Stimulated activated CD4-positive, alpha-beta T cell treated with anti-CD3 and anti-CD28 coated beads, Interleukin-4, amount 100 ng/mL, for 4 hours (primary cell): ENCODE results near the gene ZNF296.
A peak's percentile ranks its signal among the peaks of the same experiment; 100 is the strongest.

Source experiments
- DNase-seq, 2 experiments: peaks; one replicate each; pipeline ENCODE4 v3.0.0-alpha.2; 2020

ZNF296 gene

GRCh38 chr19:45079063-45079910 lies 3.0 kb upstream of the ZNF296 start, which contains the start of gene GEMIN7:
TSS of gene GEMIN7 (plus strand) at chr19:45079260. CDS start at chr19:45090115, 10,855 bp downstream.
- DNase-seq = peak; percentile 73 to 82

DNA sequence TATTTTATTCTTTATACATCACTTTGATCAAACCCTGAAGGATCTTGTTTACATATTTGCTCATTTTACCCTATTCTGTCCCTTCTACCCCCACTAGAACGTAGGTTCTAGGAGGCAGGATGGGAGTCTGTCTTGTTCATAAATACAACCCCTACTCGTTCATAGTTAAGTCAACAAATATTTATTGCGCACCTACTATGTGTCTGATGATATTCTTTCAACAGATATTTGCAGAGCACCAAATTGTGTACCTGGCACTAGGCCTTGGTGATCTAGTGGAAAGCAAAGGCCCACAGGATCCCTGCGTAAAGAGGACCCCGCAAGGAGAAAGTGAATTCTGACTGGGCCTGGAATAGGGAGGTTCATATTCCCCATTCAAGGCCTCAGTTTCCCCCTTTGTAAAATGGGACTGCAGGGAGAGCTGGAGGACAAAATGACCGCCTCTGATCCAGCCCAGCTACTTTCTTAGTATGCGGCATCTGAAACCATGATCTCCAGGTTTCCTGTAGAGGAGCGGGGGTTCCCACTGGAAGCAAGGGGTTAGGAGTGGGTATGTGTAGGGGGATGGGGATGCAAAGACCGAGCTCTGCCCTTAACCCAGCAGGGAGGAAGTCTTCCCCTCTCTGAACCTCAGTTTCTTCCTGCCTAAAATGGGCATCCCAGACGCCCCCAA lies 2.2 kb upstream of the ZNF296 start:
- DNase-seq = no peak

DNA sequence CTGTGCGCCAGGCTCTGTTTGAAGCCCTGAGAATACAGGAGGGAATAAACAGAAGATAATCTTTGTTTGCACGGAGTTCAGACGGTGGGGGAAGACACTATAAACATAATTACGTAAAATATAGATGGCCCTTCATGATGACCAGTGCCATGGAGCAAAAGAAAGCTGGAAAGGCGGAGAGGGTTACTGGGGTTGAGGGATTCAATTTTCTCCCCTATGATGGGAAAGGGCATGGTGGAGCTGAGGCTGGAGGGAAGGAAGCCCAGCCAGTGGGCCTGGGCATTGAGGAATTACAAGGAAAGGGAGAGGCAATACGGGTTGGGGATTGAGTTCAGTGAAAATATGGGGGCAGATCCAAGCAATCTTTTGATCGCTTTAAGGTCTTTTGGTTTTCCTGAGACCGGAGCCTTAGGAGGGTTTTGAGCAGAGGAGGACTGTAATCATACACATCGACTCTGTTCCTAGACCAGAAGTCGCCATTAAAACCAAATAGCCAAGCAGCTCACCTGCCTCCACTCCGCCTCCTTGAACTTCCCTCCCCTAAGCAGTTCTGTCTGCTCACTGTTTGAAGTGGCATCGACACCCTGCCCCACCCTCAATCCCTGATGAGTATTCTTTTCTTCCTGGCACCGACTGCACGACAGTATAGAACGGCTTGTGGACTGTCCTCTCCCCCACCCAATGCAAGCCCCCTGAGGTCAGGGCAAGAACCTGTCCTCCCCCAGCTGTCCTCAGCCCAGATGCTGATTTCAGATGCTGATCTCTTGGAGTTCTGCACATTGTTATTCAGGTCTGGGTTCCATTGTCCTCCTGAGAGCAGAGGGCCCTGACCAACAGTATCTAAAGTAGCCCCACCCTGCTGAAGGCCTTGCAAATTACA lies 813 bp upstream of the ZNF296 start:
- DNase-seq = no peak

GRCh38 chr19:45075301-45076028 lies 813 bp downstream of the ZNF296 start:
- DNase-seq = peak in 1 of 2 experiments; percentile 18

- DNase-seq = no peak
Observed at GRCh38 chr19:45074744-45075300, 1.5 kb downstream of the ZNF296 start.

DNA sequence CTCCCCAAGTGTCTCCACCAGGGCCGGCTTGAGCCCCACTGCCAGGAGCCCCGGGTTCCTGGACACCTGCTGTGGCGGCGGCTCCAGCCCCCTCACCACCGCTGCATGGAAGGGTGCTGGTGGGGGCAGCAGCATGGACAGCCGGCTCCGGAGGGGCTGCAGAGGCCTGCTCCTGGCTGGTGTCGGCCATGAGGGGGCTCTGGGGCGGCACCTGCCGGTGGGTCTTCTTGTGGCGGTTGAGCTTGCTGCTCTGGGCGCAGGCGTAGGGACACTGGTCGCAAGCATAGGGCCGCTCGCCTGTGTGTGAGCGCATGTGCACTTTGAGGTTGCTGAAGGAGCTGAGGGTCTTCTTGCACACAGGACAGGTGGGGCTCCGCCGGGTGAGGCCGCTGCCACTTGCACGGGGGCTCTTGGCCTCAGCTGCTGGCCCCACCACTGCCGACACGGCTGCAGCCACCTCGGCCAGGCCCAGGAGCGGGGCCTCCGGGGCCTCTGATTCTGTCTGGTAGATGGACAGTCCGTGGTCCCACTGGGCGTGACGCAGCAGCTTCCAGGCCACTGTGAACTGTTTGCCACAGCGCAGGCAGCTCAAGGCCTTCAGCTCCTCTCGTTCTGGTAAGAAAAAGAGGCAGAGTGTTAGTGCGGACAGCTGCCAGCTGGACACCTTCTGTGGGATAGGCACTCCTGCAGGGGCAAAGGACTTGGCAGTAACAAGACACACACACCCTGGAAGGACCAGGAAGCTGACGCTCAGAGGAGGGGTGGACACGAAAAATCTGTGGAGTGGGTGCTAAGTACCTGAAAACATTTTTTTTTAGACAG lies 4.1 kb downstream of the ZNF296 start:
- no peak for DNase-seq

DNA sequence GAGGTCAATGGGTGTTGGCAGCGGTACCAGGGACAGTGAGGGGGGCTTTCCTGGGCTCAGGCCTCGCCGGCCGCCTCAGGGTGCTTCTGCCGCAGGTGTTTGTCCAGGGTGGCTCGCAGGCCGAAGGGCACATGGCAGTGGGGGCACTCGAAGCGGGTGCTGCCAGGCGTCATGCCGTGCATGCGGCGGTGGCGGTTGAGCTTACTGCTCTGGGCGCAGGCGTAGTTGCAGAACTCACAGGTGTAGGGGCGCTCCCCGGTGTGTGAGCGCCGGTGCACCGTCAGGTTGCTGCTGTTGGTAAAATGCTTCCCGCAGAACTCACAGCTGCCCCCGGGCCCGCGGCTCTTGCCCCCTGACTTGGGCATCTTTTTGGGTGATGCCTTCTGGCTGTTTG lies 4.7 kb downstream of the ZNF296 start:
- no peak for DNase-seq

- DNase-seq = no peak
Observed at GRCh38 chr19:45070861-45071544, 5.3 kb downstream of the ZNF296 start.

DNA sequence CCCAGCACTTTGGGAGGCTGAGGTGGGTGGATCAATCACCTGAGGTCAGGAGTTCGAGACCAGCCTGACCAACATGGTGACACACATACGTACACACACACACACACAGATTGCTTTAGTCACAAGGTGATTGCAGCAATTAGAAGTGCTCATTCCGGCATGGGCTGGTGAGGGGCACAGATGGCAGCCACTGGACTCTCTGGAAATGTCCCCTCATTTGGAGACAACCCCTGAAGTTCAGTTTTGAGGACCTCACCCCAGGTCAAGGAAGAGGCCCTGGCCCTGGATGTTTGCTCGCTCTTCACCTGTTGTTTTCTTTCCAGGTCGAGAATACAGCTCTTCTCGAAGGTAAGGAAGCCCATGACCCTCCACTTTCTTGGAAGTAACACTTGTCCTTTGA lies 6.1 kb downstream of the ZNF296 start:
- no peak for DNase-seq

GRCh38 chr19:45069056-45069455 lies 7.2 kb downstream of the ZNF296 start:
- no peak for DNase-seq

- DNase-seq = no peak
Observed at GRCh38 chr19:45068041-45068440, 8.2 kb downstream of the ZNF296 start.

DNA sequence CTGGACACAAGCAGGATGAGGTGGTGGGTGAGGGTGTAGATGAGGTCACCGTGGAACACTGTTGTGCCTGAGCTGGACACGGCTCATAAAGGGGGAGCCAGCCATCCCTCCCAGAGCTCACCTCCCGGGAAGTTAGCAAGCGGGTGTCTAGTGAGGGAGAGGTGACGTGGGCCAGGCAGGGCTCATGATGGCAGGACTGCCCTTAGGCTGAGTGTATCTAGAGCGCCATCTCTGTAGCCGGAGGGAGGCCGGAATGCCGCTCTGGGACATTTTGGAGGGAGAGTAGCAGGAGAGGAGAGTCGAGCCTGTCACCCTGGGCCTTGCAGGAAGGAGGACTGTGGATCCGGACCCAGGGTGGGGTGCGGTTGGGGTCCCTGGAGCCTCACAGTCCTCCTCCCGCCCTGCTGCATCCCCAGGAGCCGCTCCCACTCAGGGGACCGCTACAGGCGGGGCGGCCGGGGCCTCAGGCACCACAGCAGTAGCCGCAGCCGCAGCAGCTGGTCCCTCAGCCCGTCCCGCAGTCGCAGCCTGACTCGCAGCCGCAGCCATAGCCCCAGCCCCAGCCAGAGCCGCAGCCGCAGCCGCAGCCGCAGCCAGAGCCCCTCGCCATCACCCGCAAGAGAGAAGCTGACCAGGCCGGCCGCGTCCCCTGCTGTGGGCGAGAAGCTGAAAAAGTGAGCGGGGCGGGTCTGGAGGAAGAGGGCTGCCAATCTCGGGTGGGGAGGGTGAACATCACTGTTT lies 9.2 kb downstream of the ZNF296 start:
- no peak for DNase-seq

- no peak for DNase-seq
Observed at GRCh38 chr19:45063851-45064801, 12.2 kb downstream of the ZNF296 start.

DNA sequence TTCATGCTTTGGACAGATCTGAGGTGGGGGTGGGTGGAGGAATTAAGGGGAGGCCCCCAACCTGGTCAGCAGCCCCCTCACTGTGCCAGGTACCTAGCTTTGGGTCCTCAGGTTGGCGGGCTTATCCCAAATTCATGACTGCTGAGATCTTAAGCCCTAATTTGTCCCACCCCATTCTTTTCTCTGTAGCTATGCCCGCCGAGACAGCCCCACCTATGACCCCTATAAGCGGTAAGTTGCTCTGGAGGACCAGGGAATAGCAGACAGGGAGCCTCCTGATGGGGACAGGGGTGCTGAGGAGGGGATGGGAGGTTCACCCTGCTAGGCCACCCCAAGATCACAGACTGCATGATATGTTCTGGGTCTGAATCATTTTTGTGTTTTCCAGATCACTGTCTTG lies 14.3 kb downstream of the ZNF296 start:
- DNase-seq = no peak

DNA sequence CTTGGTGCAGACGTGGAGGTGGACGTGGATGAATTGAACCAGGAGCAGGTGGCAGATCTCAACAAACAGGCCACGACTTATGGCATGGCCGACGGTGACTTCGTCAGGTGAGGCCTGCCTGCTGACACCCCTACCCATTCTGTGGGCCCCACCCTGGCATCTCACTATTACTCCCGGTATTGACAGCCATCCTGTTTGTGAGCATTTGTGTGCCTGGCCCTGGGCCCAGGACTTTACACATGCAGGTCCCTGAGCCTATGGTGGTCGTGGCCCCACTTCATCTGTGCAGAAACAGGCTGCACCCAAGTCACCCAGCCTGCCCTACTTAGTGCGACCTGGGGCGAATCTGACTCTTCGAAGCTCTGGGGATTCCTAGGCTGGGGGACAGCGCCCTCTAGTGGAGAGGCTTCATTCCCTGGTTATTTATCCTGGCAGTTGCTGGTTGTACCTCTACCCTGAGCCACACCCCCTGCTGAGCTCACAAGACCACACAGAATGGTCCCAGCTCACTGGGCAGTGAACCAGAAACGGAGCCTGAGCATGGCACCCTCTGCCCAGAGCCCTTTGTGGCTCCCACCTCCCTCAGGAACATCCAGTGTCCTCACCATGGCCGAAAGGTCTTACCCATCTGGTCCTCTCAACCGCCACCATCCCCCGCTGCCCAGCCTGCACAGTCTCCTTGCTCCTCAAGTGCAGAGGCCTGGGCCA lies 16.9 kb downstream of the ZNF296 start:
- DNase-seq = peak; percentile 72 to 77

DNA sequence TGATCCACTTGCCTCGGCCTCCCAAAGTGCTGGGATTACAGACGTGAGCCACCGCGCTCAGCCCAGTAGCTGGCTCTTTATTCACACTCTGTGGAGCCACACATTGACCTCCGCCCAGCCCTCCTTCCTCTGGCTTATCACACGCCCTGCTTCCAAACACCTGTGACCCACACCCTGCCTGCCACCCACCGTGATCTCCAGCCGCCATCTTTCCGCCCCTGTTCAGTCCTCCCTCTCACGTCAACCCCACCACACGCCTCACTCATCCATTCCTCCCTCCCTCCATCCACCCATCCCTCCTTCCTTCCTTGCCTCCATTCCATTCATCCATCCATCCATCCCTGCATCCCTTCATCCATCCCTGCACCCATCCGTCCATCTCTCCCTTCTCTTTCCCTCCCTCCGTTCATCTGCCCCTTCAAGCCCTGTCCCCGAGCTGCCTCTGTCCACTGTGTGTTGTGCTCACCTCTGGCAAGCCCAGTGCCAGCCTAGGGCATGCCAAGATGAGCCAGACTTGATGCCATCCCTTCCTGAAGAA lies 17.6 kb downstream of the ZNF296 start:
- no peak for DNase-seq

DNA sequence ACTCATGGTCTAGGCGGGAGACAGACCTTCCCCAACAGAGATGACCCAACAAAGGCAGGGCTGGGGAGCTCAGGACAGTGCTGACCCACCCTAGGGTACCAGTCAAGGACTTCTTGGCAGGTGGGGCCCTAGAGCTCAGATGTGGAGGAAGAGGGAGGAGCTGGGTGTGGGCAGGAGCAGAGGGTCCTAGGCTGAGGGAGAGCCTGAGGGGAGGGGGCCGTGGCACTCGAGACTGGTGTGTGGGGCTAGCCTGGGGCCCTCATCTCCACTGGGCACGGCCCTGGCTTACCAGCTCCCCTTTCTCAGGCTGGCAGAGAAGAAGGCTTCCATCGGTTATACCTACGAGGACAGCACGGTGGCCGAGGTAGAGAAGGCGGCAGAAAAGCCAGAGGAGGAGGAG lies 18.8 kb downstream of the ZNF296 start:
- DNase-seq = no peak

- no peak for DNase-seq
Observed at GRCh38 chr19:45056831-45057230, 19.4 kb downstream of the ZNF296 start.
